Vagina (tissue), 2 donors: ENCODE data around the gene SHCBP1L. TPM values are rescaled to one million over a fixed set of nuclear protein-coding genes. Genes with fewer than 3 reads are reported as not detected.

Experiments
- DNase-seq, 2 donors: peaks; one replicate each; pipeline ENCODE4 v3.0.0-alpha.2; 2017; ENCODE audit errors: extremely low spot score in 2 of 2
- H3K27ac ChIP-seq: fragments of 200-600 bp; sonication (generic); one replicate; pipeline ENCODE4 v1.5.1; 2019
- H3K27me3 ChIP-seq: fragments of 200-600 bp; sonication (generic); one replicate; pipeline ENCODE4 v1.5.1; 2019
- H3K36me3 ChIP-seq, 2 donors: fragments of 200-600 bp; sonication (generic); one replicate each; pipeline ENCODE4 v1.5.1; 2017 to 2019
- H3K4me1 ChIP-seq: fragments of 200-600 bp; sonication (generic); one replicate; pipeline ENCODE4 v1.5.1; 2019
- H3K4me3 ChIP-seq, 2 donors: fragments of 200-600 bp; sonication (generic); 1 replicate in 1 of 2; 2 replicates in 1 of 2; pipeline ENCODE4 v1.5.1; 2016 to 2019
- H3K9me3 ChIP-seq: fragments of 200-600 bp; sonication (generic); one replicate; pipeline ENCODE4 v1.5.1; 2019
- POLR2A ChIP-seq, 2 donors: fragments of 450-650 bp; IDR thresholded peaks; one replicate each; pipeline ENCODE4 v1.6.1; 2017; ENCODE audit warnings: antibody characterized with exemption in 2 of 2, mild to moderate bottlenecking in 2 of 2, moderate library complexity in 2 of 2
- POLR2AphosphoS5 ChIP-seq, 2 donors: sonication (generic); formaldehyde crosslinking; IDR thresholded peaks; one replicate each; pipeline ENCODE4 v1.9.0; 2017; ENCODE audit warnings: antibody characterized with exemption in 2 of 2, mild to moderate bottlenecking in 2 of 2, low read depth in 1 of 2; ENCODE audit not compliant: insufficient read depth in 1 of 2
- intact Hi-C: fragments of 100-400 bp; cut with DNase I; formaldehyde crosslinking; loops from one replicate; pipeline ENCODE4 v1.15.1; 2023
- total RNA-seq: library from RNA; depleted of rRNA; stranded (reverse); fragments of >200 nt; gene quantifications from one replicate; pipeline ENCODE4 v1.2.3, GENCODE V29; 2016
- TF ChIP-seq, protein P1 (sequence below), 3 experiments: fragments of 450-650 bp in 2 of 3; fragments of 200-600 bp in 1 of 3; sonication (generic) in 1 of 3; IDR thresholded peaks; one replicate each; pipeline ENCODE4 v1.5.1; 2017 to 2019; ENCODE audit warnings: antibody characterized with exemption in 3 of 3, mild to moderate bottlenecking in 2 of 3, moderate library complexity in 2 of 3

The SHCBP1L gene
- total RNA-seq, 1 donor from 2014 or later: not detected

DNA sequence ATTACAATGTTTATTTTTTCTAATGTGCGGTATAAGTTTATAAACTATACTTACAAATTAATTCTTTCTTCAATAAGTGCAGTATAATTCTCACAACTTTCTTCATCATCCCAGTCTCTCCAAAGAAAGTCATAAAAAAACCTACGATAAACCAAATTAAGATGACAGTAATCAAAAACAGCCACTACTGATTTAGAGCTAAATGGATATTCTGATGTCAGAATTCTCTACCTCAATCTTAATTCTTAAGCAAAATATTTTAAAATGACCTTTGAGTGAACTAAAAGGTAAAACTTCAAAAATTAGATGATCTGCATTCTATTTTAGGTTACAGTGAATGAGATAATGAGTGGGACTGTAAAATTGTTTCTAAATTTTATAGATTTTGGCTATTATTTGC lies 13.6 kb downstream of the SHCBP1L start:
- H3K4me1 ChIP-seq: no peaks in the 10 kb centered on the region
- intact Hi-C loops: no loop called here
- H3K36me3 ChIP-seq: no peaks in the 10 kb centered on the region
- H3K4me3 ChIP-seq: no peak overlapping the region
- no peak for DNase-seq
- H3K27me3 ChIP-seq: no peaks in the 10 kb centered on the region
- TF ChIP-seq POLR2AphosphoS5 (IDR thresholded peaks at IDR 0.05; ENCODE audit: insufficient read depth in 1 of 2, low read depth in 1 of 2) (no peak), POLR2A (IDR thresholded peaks at IDR 0.05) (no peak)
- TF ChIP-seq, protein P1, sequence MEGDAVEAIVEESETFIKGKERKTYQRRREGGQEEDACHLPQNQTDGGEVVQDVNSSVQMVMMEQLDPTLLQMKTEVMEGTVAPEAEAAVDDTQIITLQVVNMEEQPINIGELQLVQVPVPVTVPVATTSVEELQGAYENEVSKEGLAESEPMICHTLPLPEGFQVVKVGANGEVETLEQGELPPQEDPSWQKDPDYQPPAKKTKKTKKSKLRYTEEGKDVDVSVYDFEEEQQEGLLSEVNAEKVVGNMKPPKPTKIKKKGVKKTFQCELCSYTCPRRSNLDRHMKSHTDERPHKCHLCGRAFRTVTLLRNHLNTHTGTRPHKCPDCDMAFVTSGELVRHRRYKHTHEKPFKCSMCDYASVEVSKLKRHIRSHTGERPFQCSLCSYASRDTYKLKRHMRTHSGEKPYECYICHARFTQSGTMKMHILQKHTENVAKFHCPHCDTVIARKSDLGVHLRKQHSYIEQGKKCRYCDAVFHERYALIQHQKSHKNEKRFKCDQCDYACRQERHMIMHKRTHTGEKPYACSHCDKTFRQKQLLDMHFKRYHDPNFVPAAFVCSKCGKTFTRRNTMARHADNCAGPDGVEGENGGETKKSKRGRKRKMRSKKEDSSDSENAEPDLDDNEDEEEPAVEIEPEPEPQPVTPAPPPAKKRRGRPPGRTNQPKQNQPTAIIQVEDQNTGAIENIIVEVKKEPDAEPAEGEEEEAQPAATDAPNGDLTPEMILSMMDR (IDR thresholded peaks at IDR 0.05): no peak
- no peak overlapping the region for H3K27ac ChIP-seq
- no peaks in the 10 kb centered on the region for H3K9me3 ChIP-seq

DNA sequence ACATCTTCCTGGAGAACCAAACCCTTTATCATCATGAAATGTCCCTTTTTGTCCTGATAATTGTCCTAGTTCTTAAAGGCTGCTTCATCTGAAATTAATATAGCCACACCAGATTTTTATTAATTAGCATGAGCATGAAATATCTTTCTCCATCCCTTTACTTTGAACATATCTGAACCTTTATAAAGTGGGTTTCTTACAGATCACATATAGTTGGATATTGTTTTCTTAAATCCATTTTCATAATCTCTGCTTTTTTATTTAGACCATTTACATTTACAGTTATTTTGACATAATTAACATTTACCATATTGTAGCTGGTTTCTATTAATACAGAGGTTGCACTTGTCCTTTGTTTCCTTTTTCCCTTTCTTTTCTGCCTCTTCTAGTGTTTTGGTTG lies 17.2 kb downstream of the SHCBP1L start:
- Histone ChIP-seq H3K4me1 (no peaks in the 10 kb centered on the region), H3K27me3 (no peaks in the 10 kb centered on the region), H3K27ac (no peak overlapping the region), H3K36me3 (no peaks in the 10 kb centered on the region), H3K9me3 (no peaks in the 10 kb centered on the region), H3K4me3 (no peak overlapping the region)
- no peak for TF ChIP-seq POLR2AphosphoS5 (IDR thresholded peaks at IDR 0.05; ENCODE audit: insufficient read depth in 1 of 2, low read depth in 1 of 2)
- TF ChIP-seq POLR2A (IDR thresholded peaks at IDR 0.05): no peak
- TF ChIP-seq, protein P1 (IDR thresholded peaks at IDR 0.05): no peak
- no peak for DNase-seq
- intact Hi-C loops: no loop called here

DNA sequence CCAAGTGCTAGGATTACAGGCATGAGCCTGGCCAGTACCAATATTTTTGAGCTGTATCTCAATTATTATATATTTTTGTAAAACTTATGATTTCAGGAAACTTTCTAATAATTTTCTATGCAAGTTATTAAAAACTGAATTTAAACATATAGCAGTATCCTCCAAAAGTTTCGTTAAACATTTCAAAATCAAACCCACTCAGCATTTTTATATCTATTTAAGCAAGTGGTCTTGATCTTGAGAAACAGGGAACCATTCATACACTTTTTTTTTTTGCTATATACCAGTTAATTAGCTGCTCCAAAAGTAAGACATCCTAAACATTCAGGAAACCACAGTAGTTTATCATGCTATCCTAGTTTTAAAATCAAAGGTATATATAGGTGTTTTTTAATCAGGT lies 22.0 kb downstream of the SHCBP1L start:
- TF ChIP-seq POLR2AphosphoS5 (IDR thresholded peaks at IDR 0.05; ENCODE audit: insufficient read depth in 1 of 2, low read depth in 1 of 2): no peak
- no peak for TF ChIP-seq POLR2A (IDR thresholded peaks at IDR 0.05)
- TF ChIP-seq, protein P1 (IDR thresholded peaks at IDR 0.05): no peak
- Histone ChIP-seq H3K27me3 (no peaks in the 10 kb centered on the region), H3K4me1 (no peaks in the 10 kb centered on the region), H3K27ac (no peak overlapping the region), H3K36me3 (no peaks in the 10 kb centered on the region), H3K4me3 (no peak overlapping the region), H3K9me3 (no peaks in the 10 kb centered on the region)
- no peak for DNase-seq
- intact Hi-C loops: no loop called here

DNA sequence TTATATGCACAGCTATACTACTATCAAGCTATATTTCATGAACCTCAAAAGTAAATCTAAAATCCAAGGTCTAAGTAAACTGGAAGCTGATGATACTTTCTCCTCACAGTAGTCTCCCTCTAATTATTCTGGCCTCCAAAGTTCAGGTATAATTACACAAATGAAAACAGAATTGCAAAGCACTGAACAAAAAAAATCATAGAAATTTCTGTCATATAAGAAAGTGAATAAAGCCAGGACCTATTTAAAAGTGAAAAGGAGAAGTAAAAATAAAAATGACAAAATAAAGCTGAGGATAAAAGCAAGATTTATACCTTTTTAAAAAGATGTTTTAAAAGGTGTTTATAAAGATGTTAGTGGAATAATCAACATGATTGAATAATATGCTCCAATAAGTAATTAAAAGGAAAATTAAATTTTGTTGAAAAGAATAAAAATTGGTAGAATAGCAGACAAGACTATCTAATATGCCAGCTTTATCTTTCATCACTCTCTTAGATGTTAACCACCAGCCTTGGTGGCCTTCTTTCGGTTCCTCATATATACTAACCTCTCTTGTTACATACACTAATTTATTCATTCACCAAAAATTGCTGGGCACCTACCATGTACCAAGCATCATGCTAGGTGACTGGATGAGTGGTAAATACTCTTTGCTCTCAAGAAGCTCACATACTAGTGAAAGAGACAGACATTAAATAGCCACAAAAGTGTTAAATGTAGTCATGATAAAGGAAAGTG lies 25.1 kb downstream of the SHCBP1L start:
- Histone ChIP-seq H3K27ac (no peak overlapping the region), H3K9me3 (no peaks in the 10 kb centered on the region), H3K36me3 (no peaks in the 10 kb centered on the region), H3K4me3 (no peak overlapping the region), H3K27me3 (no peaks in the 10 kb centered on the region), H3K4me1 (no peaks in the 10 kb centered on the region)
- intact Hi-C loops: no loop called here
- TF ChIP-seq POLR2A (IDR thresholded peaks at IDR 0.05) (no peak), POLR2AphosphoS5 (IDR thresholded peaks at IDR 0.05; ENCODE audit: insufficient read depth in 1 of 2, low read depth in 1 of 2) (no peak)
- TF ChIP-seq, protein P1 (IDR thresholded peaks at IDR 0.05): no peak
- DNase-seq: no peak

DNA sequence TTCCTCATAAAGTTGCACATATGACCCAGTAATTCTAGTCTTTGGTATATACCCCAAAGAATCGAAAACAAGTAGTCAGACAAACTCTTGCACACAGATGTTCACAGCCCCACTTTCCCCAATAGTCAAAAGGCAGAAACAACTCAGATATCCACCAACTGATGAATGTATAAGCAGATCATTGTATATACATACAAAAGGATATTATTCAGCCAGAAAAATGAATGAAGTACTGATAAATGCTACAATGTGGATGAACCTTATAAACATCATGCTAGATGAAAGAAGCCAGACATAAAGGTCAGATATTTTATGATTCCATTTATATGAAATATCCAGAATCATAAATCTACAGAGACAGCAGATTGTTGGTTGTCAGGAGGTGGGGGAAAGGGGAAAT lies 27.3 kb downstream of the SHCBP1L start:
- intact Hi-C loops: no loop called here
- H3K9me3 ChIP-seq: no peaks in the 10 kb centered on the region
- no peak for TF ChIP-seq POLR2AphosphoS5 (IDR thresholded peaks at IDR 0.05; ENCODE audit: insufficient read depth in 1 of 2, low read depth in 1 of 2)
- TF ChIP-seq, protein P1 (IDR thresholded peaks at IDR 0.05): no peak
- TF ChIP-seq POLR2A (IDR thresholded peaks at IDR 0.05): no peak

More for the DNA sequence above, 27.3 kb downstream of the SHCBP1L start:
- Histone ChIP-seq H3K4me3 (no peak overlapping the region), H3K27me3 (no peaks in the 10 kb centered on the region), H3K36me3 (no peaks in the 10 kb centered on the region), H3K27ac (no peak overlapping the region), H3K4me1 (no peaks in the 10 kb centered on the region)
- no peak for DNase-seq
